Inferior parietal cortex (tissue), 1 donor: Measurements from ENCODE around the gene TTI1.
"Not testable (repeated sequence)": the region's sequence is repeated elsewhere in the genome, so short reads cannot be mapped to it uniquely, and the experiment has no call there.

Experiments used
- DNase-seq: peaks from one replicate; pipeline ENCODE4 v3.0.0-alpha.2; 2016; ENCODE audit errors: extremely low spot score

Gene TTI1

DNA sequence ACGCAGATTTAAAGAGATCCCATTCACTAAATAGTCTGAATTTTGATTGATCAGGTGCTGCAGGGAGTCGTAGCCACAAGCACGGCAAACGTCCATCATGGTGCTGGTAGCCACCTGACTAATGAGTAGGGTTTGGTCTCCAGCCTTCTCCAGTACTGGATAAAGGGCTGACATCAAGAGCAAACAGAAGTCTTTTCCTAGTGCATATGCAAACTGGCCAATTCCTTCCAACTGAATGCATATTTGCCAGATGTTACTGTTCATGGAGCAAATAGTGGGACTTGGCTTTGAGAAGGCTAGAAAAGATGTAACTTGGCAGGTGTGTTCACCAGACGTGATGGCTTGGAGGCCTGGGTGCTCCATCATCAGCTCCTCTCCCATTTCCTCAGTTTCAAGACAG is 21.6 kb downstream of the TTI1 start:
- DNase-seq: no peak

DNA sequence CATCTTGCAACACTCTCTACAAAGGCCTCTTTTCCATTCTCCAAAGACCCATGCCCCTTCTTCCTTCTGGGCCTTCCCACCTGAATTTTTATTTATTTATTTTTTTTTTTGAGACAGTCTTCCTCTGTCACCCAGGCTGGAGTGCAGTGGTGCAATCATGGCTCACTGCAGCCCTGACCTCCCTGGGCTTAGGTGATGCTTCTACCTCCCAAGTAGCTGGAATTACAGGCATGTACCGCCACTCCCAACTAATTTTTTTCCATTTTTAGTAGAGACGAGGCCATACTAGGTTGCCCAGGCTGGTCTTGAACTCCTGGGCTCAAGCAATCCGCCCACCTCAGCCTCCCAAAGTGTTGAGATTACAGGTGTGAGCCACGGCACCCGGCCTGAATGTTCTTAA is 23.8 kb downstream of the TTI1 start:
- not testable (repeated sequence) for DNase-seq

DNA sequence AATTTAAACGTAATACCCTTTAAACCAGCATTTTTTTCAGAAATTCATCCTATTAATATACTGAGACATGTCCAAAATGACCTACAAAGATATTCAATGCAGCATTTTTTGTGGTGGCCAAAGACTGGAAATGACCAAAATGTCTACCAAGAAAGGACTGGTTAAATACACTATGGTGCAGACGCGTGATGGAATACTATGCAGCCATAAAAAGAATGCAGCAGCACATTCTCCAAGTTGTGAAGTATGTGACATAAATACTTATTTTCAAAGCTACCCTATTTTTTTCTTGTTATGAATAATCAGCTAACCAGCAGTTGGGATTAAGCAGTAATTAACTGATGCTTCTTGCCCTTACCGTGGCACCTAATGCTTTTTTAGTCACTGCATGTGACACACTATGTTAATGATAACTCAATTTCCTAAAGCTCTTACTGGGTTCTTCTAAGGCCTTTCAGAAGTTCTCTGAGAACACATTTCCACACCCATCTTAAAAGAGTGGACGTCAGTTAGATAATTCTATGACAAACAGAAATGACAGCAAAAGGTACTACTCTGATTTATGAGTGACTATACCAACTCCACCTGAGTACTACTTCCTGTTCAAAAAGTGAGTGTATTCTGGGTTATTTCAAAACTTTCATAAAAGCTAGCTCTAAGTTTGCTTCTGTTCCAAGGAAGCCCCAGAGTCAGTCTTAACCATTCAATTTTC is 24.9 kb downstream of the TTI1 start:
- DNase-seq: no peak

DNA sequence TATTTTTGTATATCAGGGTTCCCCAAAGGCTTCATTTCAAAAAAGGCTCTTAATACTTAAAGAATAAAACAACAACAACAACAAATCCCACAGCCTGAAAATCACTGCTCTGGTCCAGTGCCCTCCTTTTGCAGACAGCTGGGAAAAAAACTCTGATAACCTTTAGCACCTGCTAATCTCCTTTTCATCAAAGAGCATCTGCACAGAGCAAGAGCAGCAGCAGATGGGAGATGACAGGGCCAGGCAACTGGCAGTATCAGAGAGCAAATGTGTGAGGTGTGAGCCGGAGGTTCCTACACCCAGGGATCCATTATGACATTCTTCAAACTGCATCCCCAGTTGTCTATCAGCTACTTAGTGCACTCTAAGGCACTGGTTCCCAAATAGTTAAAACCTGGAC is 25.7 kb downstream of the TTI1 start:
- no peak for DNase-seq

DNA sequence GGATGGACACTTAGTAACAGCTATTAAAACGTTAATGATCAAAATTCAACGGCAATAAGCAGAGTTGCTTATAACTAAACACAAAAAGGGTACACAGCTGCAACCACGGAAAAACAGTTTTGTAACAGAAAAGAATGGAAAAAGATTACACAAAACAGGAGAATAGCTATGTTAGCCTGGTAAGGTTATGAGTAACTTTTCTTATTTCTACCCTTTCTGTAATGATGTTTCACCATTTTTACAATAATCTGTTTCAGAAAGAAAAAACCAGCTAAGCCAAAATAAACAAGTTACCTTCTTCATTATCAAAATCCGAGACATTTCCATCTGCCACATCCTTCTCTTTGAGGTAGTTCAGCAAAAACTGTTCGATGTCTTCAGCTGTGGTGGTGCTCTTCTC is 27.4 kb downstream of the TTI1 start:
- DNase-seq: no peak

DNA sequence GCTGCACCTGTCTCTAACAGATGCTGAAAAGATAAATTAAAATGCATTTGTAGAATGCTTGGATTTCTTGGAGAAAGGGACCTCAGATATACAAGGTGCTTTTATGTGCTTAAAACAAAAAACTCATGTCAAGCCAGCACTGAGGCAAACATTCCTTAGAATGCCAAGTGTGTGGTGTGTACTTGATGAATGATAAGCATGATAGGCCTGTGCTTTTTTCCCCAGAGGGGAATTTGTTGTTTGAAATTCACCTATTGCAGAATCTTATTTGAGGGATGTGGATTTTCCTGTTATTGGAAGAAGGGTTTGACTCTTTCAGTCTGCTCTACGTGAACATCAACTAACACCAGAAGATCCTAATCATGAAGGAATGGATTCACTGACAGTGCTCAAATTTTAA is 28.8 kb downstream of the TTI1 start:
- no peak for DNase-seq

DNA sequence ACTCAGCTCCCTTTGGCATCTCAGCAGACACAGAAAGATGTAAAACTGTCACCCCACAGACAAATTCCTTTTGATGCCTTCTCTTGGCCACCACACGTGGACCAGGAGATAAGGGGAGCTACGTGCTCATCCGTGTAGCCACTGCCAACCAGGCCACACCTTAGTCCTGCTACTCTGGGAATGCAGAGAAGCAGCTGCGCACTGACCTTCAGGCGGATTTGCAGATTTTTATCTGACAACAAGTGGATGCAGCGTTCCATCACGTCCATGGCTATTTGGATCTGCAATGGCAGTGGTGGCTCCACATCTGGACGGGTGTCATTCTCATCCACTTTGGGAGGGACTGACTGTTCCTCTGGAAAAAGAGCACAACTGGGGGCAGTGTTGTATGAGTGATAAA is 30.8 kb downstream of the TTI1 start:
- no peak for DNase-seq

DNA sequence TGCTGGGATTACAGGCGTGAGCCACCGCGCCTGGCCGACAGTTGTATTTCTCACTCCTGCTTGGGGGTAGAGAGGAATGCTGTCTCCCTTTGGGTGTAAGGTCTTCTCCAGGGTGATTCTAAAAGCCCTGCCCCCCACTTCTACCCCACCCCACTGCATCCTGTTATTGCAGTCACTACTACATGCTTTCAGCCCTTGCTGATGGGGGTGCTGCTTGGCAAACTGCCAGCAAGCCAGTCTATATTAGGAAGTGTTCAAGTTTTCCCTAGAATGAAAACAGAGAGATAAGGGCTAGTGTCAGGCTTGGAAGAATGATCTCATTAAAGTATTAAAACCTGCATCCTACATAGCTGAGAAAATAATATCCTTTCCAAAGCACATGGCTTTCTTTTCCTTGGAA is 31.3 kb downstream of the TTI1 start:
- no peak for DNase-seq

DNA sequence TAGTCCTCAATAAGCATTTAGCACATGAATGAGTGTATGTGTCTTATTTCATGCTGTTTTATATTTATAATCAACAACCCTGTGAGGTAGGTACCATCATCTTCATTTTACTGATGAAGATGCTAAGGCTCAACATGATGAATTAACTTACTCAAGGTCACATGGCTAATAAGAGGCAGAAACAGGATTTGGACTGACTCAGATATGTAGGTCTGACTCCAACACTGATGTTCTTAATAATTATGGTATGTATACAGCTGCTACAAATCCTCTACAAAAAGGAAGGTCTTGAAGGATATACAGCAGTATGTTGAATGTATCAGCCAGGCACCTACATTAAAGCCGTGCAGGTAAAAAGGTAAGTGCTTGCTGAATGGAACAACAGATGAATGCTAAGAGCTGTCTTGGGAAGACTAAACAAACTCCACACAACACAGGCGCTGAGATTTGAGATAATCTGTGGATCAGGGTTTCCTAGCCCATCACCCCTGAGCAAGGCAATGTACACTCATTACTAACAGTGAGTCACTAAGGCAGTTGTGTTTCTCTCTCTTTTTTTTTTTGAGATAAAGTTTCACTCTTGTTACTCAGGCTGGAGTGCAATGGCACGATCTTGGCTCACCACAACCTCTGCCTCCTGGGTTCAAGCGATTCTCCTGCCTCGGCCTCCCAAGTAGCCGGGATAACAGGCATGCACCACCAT is 31.9 kb downstream of the TTI1 start:
- DNase-seq: no peak

DNA sequence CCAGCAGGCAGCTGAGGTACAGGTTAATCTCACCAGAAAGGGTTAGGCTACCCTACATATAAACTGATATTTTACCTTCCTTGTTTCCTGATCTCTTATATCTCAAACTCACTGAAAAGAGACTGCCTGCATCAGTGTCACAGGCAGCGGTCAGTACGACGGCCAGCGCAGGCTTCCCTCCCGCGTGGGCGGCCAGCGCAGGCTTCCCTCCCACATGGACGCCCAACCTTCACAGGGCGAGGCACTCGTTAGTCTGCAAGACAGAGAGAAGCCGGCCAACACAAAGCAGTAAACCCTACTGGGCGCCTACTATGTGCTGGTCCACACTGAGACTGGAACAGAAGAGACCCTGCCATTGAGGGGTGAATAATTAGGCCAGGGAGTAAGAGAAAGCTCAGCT is 33.0 kb downstream of the TTI1 start:
- no peak for DNase-seq

DNA sequence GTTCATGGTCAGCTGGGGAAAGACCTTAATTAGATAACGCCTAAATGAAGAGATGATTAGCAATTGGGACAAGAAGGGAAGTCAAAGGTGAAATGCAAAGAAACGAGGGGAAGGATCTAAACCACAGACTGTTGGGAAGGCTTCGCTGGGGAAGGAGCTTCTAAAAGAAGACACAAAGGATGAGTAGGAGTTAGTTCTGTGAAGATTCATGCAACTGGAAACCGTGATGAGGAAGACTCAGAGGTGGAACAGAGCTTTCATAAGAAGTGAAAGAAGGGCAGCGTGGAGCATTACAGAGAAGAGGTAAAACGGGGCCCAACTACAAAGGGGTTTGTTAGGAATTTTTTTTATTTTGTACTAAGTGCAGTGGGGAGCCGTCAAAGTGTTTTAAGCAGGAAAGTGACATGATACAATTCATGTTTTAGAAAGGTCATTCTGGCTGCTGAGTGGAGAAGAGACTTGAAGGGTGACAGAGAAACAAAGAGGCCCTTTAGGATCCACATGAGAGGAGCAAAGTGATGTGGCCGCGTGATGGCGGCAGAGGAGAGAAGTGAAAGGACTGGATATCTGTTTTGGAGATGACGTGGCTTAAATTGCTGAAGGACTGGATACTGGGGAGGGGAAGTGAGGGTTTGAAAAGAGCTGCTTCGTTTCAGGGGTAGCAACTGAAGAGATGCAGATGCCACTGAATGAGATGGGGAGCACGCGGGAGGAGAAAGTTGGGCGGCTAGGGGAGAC is 33.6 kb downstream of the TTI1 start:
- peak; percentile 76 for DNase-seq

DNA sequence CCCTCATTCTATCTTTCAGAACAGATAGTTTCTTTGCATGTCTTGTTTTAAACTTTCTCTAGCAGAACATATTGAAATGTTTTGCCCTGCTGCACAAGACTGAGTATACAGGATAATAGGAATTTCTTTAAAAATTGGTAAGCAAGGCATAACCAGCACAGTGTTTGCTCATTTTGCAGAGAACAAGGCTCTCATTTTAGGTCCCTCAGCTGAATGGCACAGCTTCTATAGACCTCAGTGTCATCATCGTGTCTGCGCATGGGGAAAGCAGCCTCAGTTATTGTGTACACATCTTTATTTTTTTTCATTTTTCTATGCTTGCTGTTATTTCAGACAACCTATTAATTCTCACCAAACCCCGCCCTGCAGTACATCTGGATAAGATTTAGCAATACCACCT is 35.7 kb downstream of the TTI1 start:
- DNase-seq: no peak

DNA sequence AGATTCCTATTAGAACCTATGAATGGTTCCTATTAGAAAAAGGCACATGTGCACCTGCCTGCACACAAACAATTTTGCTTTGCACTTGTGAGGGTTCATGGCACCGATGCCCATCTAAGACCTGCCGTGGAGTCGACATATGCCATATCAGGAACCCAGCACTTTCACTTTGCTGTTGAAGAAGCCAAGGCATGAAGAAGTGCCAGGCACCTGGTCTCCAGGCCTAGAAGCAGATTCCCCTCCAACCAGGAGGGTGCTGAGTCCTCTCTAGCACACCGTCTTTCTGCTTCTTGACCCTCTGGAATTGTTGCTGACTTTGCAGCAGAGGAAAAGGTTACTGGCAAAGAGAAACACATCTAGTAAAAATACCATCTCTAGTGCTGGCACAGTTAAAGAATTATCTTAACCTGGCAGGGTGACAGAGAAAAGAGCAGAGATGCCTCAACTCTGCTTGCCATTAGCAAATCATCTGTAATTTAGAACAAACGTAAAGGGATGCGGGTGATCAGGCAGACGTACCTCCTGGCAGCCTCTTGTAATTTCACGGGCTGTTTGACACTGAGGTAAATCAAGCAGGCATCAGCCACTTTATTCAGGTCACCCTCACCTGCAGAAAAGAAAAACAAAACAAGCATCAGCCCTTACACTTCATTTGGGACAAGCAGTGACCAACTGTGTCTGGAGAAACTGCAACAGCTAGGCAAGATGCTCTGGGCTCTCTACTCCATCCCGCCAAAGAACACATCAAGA is 37.2 kb downstream of the TTI1 start:
- DNase-seq: no peak

DNA sequence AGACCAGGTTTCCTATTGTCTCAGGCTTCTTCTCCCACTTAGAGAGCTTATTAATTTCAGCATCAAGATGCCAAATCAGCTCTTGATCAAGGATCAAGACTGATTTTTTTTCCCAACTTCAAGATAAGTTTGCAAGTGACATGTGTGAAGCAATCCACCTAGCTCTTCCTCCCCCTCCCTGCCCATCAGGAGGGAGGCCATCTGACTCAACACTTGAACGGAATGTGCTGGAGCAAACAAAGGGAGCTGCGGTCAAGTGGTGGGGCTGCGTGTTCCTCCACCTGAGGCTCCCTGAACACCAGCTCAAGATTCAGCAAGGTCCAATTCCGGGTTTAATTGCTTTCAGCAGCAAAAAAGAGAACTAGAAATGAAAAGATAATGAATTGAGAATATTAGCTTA is 38.7 kb downstream of the TTI1 start:
- DNase-seq: no peak

DNA sequence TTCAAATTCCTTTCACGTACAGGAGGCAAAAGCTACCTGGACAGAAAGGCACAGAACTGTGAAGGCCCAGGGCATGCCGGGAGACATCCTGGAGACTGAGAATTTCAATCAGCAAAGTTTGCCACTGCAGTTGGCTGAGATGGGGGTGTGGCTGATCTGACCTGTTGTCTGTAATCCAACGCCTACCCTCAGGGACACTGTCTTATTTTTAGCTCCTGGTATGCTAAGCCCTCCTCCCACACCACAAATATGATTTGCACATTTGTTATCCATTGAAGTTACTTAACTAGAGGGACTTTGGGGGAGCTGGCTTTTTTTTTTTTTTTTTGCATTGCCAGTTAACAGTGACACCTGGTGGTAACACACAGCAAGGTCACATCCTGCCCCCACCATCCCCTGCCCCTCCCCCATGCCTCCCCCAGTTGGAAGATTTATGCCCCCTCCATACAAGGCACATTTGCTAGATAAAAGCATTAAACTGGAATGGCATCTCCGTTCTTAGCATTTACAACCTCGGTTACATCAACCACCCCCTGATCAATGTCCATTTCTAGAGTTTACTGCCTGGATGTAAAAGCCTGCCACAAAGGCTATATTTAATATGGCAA is 40.4 kb downstream of the TTI1 start:
- DNase-seq: no peak

DNA sequence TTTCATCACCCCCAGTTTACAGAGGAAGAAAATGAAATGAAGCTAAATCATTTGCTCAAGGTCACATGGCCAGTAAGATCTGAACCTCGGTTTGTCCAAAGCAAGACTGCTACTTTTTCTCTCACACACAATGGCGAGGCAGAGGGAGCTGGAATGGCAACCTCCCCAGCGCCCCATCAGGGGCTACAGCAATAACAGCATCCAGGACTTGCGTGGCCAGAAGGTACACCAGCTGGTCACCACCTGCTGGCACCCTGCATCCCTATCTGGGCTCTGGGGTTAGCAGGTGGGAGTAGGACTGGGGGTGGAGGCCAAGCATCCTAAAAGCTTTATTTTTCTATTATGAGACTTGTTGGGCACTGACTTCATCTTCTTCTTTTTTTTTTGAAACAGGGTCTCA is 41.3 kb downstream of the TTI1 start:
- DNase-seq: no peak

DNA sequence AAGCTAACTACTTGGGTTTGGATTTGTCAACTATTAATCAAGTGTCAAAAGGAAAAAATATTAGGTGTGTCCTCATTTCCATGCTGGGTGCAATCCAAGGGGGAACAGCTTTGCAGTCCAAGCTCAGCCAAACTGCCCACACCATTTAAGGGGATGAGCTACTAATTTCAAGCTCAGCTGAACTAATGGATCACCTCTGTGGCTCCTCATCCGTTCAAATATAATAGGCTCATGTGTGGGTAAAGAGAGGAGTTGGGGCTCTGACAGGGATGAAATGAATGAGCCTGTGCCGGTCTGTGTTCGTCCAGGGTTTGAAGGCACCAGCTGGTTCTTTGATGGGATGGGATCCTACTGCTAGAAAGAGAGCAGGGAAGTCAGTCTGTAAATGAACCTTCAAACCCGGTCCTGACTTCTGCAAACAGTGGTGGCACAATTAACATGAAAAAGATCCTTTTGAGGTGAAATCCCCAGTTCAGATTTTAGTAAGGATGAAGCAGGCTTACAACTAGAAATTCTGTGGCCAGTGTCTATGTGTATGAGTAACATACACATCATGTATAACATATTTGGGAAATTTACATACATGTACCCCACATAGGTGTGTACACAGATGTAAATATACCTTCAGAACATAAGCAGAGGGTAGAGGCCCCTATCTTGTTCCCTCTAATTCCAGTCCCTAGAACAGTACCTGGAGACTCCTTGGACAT is 41.9 kb downstream of the TTI1 start:
- no peak for DNase-seq

DNA sequence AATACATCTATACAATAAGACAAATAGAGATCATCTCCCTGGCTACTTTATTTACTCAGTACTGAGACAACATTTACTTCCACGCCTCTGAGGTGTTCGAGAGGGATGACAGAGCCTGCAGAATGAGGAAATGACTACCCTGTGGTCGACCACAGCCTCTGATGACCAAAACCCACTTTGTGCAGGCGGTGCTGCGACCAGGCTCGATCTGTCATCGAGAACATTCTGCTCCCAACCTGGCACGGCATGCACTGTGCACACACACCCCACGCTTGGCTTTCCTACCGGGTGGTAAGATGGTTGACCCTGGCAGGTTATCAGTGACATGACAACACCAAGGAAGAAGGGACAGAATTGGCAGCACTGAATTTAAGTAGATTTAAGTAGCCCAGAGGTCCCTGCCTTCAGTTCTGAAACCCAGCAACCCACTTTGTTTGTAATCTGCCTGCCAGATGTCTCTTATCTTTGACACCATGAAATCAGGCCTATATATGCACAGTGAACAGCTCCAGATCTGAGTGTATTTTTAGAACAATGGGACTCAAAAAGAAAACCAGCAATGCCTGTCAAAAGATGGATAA is 42.6 kb downstream of the TTI1 start:
- DNase-seq: no peak

DNA sequence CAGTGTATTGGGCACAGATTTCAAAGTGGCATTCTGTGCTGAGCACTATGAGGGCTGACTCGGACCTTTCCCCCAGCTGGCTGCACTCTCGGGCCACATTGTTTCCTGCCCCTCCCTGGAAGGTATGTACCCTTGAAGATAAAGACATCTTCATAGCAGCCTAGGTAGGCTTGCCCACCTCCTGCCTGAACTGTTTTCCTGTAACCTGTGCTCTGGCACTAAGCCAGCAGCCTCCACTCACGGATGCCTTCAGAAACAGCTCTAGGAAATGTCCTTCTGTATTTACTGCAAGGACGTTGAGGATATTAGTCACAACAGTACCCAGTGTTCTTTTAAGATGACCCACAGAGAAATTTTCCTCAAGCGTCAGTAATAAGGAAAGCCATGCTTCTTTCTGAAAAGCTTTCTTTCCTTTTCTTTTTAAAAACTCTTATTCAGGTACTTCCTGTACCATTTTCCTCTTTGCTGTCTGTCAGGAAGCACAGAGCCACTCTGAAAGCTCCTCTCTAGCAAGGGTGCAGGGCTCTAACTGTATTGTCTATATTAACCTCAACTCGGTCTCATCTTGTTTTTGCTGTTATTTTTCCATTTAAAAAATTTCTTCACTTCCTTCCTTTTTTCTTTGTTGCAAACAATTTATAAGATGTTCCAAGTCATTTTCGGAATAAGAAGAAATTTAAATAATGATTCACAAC is 43.5 kb downstream of the TTI1 start:
- DNase-seq: no peak

DNA sequence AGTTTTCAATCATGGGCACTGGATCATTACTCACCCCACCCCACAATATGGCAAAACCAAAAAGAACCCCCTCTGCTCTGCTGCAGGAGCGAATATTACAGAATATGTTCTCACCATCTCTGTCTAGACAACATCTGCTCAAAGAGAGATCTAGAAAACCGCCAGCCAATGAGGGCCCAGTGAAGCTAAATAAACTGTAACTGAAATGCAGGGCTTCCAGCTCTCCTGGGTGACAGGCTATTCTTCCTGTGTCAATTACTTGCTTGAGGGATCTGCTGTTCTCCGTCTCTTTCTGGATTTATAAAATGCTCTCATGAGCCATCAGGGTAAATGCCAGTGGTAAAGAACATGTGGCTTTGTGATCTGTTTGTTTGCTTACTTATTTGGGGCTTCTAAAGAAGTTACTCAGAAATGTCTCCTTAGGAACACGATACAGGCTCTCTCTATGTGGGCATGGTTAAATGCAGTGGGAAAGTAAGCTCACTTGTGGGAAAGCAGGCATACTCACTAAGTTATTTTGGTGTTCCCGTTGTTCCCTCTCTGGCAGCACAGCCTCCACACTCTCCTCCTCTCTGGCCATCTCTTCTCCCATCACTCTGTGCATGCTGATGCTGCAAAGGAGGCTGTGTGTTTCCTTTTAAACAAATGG is 44.8 kb downstream of the TTI1 start:
- DNase-seq: peak; percentile 40
